ENCODE measurements around the gene REST. TPM values are rescaled to one million over a fixed set of nuclear protein-coding genes. Genes with fewer than 3 reads are reported as not detected.

Gene REST, protein sequence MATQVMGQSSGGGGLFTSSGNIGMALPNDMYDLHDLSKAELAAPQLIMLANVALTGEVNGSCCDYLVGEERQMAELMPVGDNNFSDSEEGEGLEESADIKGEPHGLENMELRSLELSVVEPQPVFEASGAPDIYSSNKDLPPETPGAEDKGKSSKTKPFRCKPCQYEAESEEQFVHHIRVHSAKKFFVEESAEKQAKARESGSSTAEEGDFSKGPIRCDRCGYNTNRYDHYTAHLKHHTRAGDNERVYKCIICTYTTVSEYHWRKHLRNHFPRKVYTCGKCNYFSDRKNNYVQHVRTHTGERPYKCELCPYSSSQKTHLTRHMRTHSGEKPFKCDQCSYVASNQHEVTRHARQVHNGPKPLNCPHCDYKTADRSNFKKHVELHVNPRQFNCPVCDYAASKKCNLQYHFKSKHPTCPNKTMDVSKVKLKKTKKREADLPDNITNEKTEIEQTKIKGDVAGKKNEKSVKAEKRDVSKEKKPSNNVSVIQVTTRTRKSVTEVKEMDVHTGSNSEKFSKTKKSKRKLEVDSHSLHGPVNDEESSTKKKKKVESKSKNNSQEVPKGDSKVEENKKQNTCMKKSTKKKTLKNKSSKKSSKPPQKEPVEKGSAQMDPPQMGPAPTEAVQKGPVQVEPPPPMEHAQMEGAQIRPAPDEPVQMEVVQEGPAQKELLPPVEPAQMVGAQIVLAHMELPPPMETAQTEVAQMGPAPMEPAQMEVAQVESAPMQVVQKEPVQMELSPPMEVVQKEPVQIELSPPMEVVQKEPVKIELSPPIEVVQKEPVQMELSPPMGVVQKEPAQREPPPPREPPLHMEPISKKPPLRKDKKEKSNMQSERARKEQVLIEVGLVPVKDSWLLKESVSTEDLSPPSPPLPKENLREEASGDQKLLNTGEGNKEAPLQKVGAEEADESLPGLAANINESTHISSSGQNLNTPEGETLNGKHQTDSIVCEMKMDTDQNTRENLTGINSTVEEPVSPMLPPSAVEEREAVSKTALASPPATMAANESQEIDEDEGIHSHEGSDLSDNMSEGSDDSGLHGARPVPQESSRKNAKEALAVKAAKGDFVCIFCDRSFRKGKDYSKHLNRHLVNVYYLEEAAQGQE
- total RNA-seq (2013), result 35.9 TPM
- polyA plus RNA-seq (10 to 100 TPM in 2 of 3 donors, 1 to 10 TPM in 1; 6.3 to 71.2 (median 44.2) TPM), polyA minus RNA-seq (23.4 and 38.1 TPM in 2 replicates), total RNA-seq (60.1 to 328 (median 98.5) reads per million in 11 experiments)

- TF ChIP-seq, protein P1, sequence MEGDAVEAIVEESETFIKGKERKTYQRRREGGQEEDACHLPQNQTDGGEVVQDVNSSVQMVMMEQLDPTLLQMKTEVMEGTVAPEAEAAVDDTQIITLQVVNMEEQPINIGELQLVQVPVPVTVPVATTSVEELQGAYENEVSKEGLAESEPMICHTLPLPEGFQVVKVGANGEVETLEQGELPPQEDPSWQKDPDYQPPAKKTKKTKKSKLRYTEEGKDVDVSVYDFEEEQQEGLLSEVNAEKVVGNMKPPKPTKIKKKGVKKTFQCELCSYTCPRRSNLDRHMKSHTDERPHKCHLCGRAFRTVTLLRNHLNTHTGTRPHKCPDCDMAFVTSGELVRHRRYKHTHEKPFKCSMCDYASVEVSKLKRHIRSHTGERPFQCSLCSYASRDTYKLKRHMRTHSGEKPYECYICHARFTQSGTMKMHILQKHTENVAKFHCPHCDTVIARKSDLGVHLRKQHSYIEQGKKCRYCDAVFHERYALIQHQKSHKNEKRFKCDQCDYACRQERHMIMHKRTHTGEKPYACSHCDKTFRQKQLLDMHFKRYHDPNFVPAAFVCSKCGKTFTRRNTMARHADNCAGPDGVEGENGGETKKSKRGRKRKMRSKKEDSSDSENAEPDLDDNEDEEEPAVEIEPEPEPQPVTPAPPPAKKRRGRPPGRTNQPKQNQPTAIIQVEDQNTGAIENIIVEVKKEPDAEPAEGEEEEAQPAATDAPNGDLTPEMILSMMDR (IDR thresholded peaks at IDR 0.05), result no peak
- Histone ChIP-seq H3K4me3 (replicated peaks in 1 of 3; ENCODE audit: low read depth in 2 of 3, low read length in 3 of 3) (peak within 1 kb of the TSS; percentile 58 to 95 (median 94)), H3K4me1 (ENCODE audit: control insufficient read depth in 1 of 2, insufficient read depth in 2 of 2, low read length in 2 of 2) (peaks cover 30 to 37% of the 10 kb centered on the region in 2 donors), H3K9ac (ENCODE audit: insufficient read depth, low read length, poor library complexity, severe bottlenecking) (peak within 1 kb of the TSS; percentile 85), H3K9me3 (replicated peaks in 1 of 2; ENCODE audit: control insufficient read depth in 1 of 2, insufficient read depth in 1 of 2, low read length in 2 of 2) (no peaks in the 10 kb centered on the region), H2AFZ (ENCODE audit: insufficient read depth, low read depth, low read length, poor library complexity, severe bottlenecking) (peak within 1 kb of the TSS; percentile 90), H3K27ac (ENCODE audit: low read depth in 1 of 2, low read length in 2 of 2) (peak within 1 kb of the TSS in 1 of 2 donors; percentile 94), H4K20me1 (ENCODE audit: insufficient read depth, low read length) (peaks cover 18% of the 10 kb centered on the region), H3K27me3 (ENCODE audit: control insufficient read depth in 2 of 2, insufficient read depth in 2 of 2, low read length in 2 of 2) (no peaks in the 10 kb centered on the region), H3K4me2 (replicated peaks; ENCODE audit: extremely low read depth, low read length, poor library complexity, severe bottlenecking) (peak within 1 kb of the TSS; percentile 85), H3K79me2 (ENCODE audit: insufficient read depth, low read length) (peaks cover 39% of the 10 kb centered on the region), H3K36me3 (replicated peaks in 1 of 2; ENCODE audit: control insufficient read depth in 1 of 2, insufficient read depth in 2 of 2, low read length in 2 of 2) (peaks cover 0 to 10% of the 10 kb centered on the region in 2 donors)
- WGBS (ENCODE audit: insufficient coverage), result under 1% methylated on average over 59 of the region's 74 CpGs
- Mint-ChIP-seq H3K36me3 (peaks cover 5 to 14% of the 10 kb centered on the region in 2 donors), H3K4me3 (peak within 1 kb of the TSS; percentile 98 to 99), H3K9me3 (no peaks in the 10 kb centered on the region), H3K27ac (peak within 1 kb of the TSS; percentile 80 to 94 (median 84)), H3K4me1 (peaks cover 41% of the 10 kb centered on the region), H3K27me3 (ENCODE audit: low read depth in 3 of 3) (no peaks in the 10 kb centered on the region)
- intact Hi-C loops (cut with micrococcal nuclease), result loop anchor here (5.0 to 10.0 kb wide), 5 partner anchors 47 to 473 kb away; partner anchors contain the start of genes NOA1 (in 2 of the 2), POLR2B (in 2 of the 2), PAICS (in 1 of the 2) and PPAT (in 1 of the 2)
- peak; percentile 59 to 74 (median 62) for DNase-seq
Observed at GRCh38 chr4:56907489-56908205, at the start of gene REST. REST (plus strand) TSS chr4:56907900; CDS start chr4:56910639, 2,739 bp downstream.
